ENCODE data around the gene DMKN.

The DMKN gene

GRCh38 chr19:35513628-35514281 is at the start of gene DMKN:
TSS of gene DMKN (minus strand) at chr19:35513649. CDS start at chr19:35513475, 174 bp downstream.
- DNase-seq, result no peak

- DNase-seq, result no peak
Measured at GRCh38 chr19:35562776-35563175, 49.3 kb upstream of the DMKN start.

GRCh38 chr19:35562336-35562735 is 48.9 kb upstream of the DMKN start:
- no peak for DNase-seq

DNA sequence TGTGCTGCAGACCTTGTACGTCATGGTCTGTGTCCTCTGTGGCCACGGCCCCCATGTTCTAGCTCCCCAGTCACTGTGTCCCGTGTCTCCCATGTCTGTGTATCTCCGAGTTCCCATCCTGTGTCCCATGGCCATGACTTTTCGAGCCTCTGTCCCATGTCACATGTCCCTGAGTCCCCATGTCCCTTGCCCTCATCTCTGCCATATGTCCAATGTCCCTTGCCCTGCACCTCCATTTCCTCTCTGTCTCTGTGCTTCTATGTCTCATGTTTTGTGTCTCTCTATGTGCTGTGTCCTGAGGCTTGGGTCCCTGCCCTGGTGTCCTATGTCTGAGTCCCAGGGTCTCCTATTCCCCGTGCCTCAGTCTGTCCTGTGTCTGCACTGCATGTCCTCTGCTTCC is 48.0 kb upstream of the DMKN start:
- DNase-seq, result no peak

DNA sequence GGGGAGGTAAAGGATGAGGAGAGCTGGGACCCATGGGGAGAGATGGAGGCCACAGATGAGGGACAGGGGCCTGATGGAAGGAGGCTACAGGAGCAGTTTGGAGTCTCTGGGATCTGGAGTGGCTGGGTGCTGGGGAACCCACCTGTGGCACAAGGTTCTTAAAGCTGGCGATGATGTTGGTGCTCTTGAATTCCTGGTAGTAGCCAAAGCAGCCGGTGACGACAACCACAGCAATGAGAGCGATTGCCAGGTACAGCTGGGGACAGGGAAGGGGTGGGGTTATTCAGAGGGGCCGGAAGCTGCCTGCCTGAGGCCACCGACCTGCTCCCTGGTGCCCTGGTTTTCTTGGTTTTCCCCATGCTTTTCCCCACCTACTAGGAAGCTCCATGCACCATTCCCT is 47.2 kb upstream of the DMKN start:
- no peak for DNase-seq

DNA sequence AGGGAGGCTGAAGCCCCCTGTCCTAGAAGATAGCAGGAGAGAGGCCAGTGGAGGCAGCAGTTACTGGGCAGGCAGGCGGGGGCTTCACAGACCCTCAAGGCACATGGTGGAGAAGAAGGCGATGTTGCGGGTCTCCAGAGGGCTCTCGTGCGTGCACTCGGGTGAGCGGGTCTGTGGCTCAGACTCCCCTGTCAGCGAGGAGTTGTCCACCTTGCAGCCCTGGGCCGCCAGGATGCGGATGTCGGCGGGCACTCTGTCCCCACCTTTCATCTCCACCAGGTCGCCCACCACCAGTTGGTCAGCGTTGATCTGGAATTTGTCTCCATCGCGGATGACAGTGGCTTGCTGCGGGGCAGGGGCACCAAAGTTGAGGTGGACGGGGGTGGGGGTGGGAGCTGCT is 46.8 kb upstream of the DMKN start:
- DNase-seq, result no peak

- DNase-seq, result no peak
Measured at GRCh38 chr19:35559781-35560180, 46.3 kb upstream of the DMKN start.

DNA sequence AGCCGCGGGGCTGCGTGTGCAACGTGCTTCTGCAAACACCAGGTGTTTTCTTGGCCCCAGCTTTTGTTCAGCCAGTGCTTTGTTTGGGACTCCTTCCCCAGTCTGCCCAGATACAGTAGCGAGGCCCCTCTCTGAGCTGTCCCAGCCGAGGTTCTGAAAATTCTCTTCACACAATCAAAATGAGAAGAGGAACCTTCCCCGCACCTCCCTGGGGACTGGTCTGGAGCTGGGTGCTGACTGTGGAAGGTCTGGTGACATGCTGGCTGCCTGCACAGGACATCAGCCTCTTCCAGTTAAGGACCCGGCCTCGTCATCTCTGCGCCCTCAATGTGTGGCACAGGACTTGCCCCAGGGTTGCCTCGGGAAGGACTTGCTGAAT is 45.8 kb upstream of the DMKN start:
- DNase-seq, result no peak

DNA sequence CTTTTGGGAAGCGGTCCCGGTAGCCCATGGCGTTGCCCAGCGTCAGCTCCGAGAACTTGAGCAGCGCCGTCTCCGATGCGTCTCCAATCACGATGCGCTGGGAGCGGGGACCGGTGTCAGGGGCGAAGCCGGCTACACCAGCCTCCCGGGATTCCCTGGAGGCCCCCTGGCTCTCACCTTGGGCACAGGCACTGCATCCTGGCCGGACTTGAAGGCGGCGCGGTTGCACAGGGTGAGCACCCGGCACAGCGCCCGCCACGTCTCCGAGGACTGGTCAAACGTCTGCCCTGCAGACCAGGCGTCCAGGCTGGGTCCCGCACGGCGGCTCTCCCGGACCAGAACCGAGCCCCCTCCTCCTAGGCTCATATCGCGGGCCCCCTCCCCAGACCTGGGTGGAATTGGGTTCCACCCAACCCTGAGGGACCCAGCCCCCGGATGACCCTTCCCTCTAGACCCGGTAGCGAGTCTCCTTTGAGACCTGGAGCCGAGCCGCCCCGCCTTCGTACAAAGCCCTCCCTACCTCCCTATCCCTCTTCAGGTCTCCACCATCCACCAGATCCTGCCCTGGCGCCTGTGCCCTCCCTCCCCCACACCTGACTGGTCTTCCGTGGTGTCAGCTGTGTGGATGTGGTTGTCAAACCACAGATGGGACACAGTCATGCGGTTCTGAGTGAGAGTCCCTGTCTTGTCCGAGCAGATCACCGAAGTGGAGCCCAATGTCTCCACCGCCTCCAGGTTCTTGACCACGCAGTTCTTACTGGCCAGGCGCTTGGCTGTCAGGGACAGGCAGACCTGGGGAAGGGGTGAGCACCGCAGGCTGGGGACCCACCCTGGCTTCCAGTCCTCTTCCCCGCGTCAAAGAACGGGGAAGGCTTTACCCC is 45.2 kb upstream of the DMKN start:
- DNase-seq, result no peak

GRCh38 chr19:35557539-35558399 is 44.3 kb upstream of the DMKN start:
- peak; percentile 66 for DNase-seq

DNA sequence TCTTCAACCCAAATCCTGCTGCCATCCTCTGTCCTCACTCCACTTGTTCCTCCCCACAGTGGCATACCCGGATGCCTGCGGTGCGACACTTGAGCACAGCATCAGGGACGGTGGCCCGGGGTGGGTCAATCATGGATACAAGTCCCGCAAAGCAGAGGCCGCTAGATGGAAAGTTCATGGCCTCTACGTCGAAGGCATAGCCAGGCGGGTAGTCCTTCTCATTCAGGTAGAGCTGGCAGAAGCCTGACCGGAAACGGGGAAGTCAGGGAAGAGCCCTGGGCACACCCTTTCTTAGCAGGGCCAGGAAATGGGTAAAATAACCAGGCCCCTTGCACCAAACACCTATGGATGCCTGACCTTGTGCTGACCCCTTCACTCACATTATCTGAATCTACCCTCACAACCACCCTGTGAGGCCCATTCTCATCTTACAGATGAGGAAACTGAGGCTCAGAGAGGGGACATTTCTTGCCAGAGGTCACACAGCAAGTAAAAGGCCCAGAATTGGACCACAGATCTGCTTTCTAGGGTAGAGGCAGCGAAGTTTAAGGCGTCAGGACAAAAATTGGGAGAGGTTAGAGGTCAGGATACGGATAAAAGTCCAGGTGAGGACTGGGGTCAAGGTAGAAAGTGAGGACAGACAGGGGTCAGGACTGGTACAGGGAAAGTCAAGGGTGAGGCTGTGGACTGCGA is 43.5 kb upstream of the DMKN start:
- no peak for DNase-seq

GRCh38 chr19:35556025-35556590 is 42.7 kb upstream of the DMKN start:
- DNase-seq, result no peak

GRCh38 chr19:35555301-35556005 is 42.0 kb upstream of the DMKN start:
- no peak for DNase-seq

GRCh38 chr19:35554076-35554475 is 40.6 kb upstream of the DMKN start:
- no peak for DNase-seq

DNA sequence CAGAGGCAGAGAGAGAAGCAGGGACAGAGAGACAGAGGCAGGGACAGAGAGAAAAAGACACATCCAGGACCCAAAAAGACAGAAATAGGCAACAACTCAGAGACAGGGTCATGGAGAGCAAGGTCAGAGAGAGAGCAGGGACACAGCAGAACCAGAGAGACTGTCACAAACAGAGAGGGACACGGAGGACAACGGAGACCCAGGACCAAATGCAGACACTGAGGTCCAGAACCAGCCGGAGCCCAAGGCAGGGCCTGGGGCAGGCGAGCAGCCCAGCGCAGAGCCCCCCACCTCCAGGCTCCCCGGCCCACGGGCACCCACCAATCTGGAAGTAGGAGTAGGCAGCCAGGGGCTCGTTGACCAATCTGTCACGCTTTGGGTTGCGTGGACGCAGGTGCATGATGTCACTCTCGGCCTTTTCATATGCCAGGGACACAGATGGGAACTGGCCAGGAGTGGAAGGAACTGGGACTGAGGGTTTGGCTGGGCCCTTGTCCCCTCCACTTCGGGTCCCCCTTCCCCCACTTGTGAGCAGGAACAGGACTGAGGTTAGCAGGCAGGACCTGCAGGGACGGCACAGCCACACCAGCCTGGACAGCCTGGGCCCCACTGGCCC is 40.0 kb upstream of the DMKN start:
- DNase-seq, result no peak

- no peak for DNase-seq
Measured at GRCh38 chr19:35552534-35553384, 39.3 kb upstream of the DMKN start.

GRCh38 chr19:35551091-35551810 is 37.8 kb upstream of the DMKN start:
- DNase-seq, result no peak

- DNase-seq, result no peak
Measured at GRCh38 chr19:35549879-35550523, 36.6 kb upstream of the DMKN start.

DNA sequence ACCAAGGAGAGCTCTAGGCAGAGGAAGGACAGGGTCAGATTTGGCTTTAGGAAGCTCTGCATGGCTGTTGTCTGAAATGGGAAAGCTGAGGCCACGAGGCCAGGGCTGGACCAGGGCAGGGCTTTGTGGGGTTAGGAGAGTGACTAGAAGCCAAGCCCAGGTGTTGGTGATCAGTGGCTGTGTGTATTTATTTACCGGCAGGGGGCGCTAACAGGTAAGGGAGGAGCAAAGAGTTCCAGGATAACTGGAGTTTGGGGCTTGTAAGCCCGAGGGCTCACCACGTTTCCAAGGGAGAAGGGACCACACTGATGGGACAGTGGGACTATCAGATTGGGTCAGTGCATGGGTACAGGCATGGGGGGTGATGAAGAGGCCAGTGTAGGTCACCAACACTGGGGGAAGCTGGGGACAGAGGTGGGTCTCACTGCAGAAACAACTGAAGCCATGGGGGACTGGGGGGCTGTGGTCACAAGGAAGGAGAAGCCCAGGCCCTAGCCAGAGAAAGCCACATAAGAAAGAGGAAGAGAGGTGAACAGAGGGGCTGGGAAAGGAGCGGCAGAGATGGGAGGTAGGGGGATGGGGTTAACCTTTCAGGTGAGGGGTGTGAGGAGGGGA is 35.8 kb upstream of the DMKN start:
- DNase-seq, result peak; percentile 55

Measured in activated T-cell treated with anti-CD3 and anti-CD28 coated beads, Interleukin-2, amount 50 U/mL, for 1 hour (primary cell).